Liver (tissue), 9 donors: ENCODE results near the gene SYNGR3. TPM values are rescaled to one million over a fixed set of nuclear protein-coding genes. Genes with fewer than 3 reads are reported as not detected.

Source experiments
- DNase-seq: peaks from one replicate; pipeline ENCODE4 v3.0.0-alpha.2; 2017; ENCODE audit warnings: low spot score
- H3K27ac ChIP-seq, 2 donors: one replicate each; pipeline ENCODE4 v1.7.0; 2013; ENCODE audit warnings: inconsistent platforms in 2 of 2, low read length in 2 of 2, control low read depth in 1 of 2, low read depth in 1 of 2, mild to moderate bottlenecking in 1 of 2
- H3K27me3 ChIP-seq, 4 donors: one replicate each; pipeline versions ENCODE4 v1.6.1 to v1.7.0; 2013; ENCODE audit warnings: low read length in 3 of 4, inconsistent platforms in 1 of 4, mild to moderate bottlenecking in 1 of 4, moderate library complexity in 1 of 4; ENCODE audit not compliant: control insufficient read depth in 4 of 4, insufficient read depth in 4 of 4
- H3K36me3 ChIP-seq, 4 donors: one replicate each; pipeline versions ENCODE4 v1.6.1 to v1.7.0; 2013; ENCODE audit warnings: low read length in 3 of 4, mild to moderate bottlenecking in 3 of 4, low read depth in 1 of 4, moderate library complexity in 1 of 4; ENCODE audit not compliant: control insufficient read depth in 4 of 4, insufficient read depth in 3 of 4
- H3K4me1 ChIP-seq, 4 donors: one replicate each; pipeline versions ENCODE4 v1.6.1 to v1.7.0; 2013; ENCODE audit warnings: low read length in 3 of 4, mild to moderate bottlenecking in 3 of 4, moderate library complexity in 1 of 4; ENCODE audit not compliant: control insufficient read depth in 4 of 4, insufficient read depth in 4 of 4
- H3K4me3 ChIP-seq, 3 donors: one replicate each; pipeline versions ENCODE4 v1.6.1 to v1.7.0; 2013; ENCODE audit warnings: low read length in 3 of 3, control low read depth in 1 of 3, low read depth in 1 of 3, mild to moderate bottlenecking in 1 of 3
- H3K9ac ChIP-seq, 2 donors: one replicate each; pipeline ENCODE4 v1.7.0; 2013; ENCODE audit warnings: low read length in 2 of 2, mild to moderate bottlenecking in 2 of 2, moderate library complexity in 2 of 2, control low read depth in 1 of 2, low read depth in 1 of 2
- H3K9me3 ChIP-seq, 4 donors: one replicate each; pipeline versions ENCODE4 v1.6.1 to v1.7.0; 2013; ENCODE audit warnings: low read length in 3 of 4; ENCODE audit not compliant: control insufficient read depth in 4 of 4
- EGR1 ChIP-seq, 2 donors: IDR thresholded peaks; 2 replicates each; pipeline ENCODE4 v1.6.1; 2016 to 2018; ENCODE audit warnings: antibody characterized with exemption in 2 of 2, low read depth in 2 of 2
- FOXA1 ChIP-seq: IDR thresholded peaks from 2 replicates; pipeline ENCODE4 v1.6.1; 2016; ENCODE audit warnings: antibody characterized with exemption
- FOXA2 ChIP-seq: IDR thresholded peaks from 2 replicates; pipeline ENCODE4 v1.6.1; 2016; ENCODE audit warnings: antibody characterized with exemption
- GABPA ChIP-seq, 2 donors: IDR thresholded peaks in 1 of 2; conservative IDR thresholded peaks in 1 of 2; 2 replicates each; pipeline ENCODE4 v1.6.1; 2016; ENCODE audit warnings: antibody characterized with exemption in 2 of 2, mild to moderate bottlenecking in 1 of 2, moderate library complexity in 1 of 2
- HNF4A ChIP-seq, 2 donors: conservative IDR thresholded peaks; 2 replicates each; pipeline ENCODE4 v1.6.1; 2016; ENCODE audit warnings: antibody characterized with exemption in 2 of 2, mild to moderate bottlenecking in 2 of 2
- HNF4G ChIP-seq: IDR thresholded peaks from 2 replicates; pipeline ENCODE4 v1.6.1; 2016; ENCODE audit warnings: antibody characterized with exemption
- JUND ChIP-seq, 2 donors: IDR thresholded peaks; 2 replicates each; pipeline ENCODE4 v1.6.1; 2016; ENCODE audit warnings: antibody characterized with exemption in 2 of 2
- NR2F2 ChIP-seq: IDR thresholded peaks from 2 replicates; pipeline ENCODE4 v1.6.1; 2016; ENCODE audit warnings: antibody characterized with exemption
- RAD21 ChIP-seq, 2 donors: IDR thresholded peaks; 2 replicates each; pipeline ENCODE4 v1.6.1; 2016; ENCODE audit warnings: antibody characterized with exemption in 2 of 2, mild to moderate bottlenecking in 2 of 2
- RXRA ChIP-seq, 2 donors: IDR thresholded peaks; 2 replicates each; pipeline ENCODE4 v1.6.1; 2017 to 2018; ENCODE audit warnings: antibody characterized with exemption in 2 of 2, mild to moderate bottlenecking in 1 of 2
- SP1 ChIP-seq: IDR thresholded peaks from 2 replicates; pipeline ENCODE4 v1.6.1; 2018; ENCODE audit warnings: antibody characterized with exemption, mild to moderate bottlenecking
- YY1 ChIP-seq: IDR thresholded peaks from 2 replicates; pipeline ENCODE4 v1.6.1; 2016; ENCODE audit warnings: antibody characterized with exemption, mild to moderate bottlenecking
- WGBS: extraction: QIAGEN DNeasy Blood & Tissue Kit; methylation state at CpG from one replicate; pipeline ENCODE4 v1.1.7; 2013; 5-methylcytosine and 5-hydroxymethylcytosine counted together
- polyA plus RNA-seq, 2 donors: library from polyadenylated mRNA; stranded (reverse) in 1 of 2; unstranded in 1 of 2; fragments of 200-250 nt in 1 of 2; fragments of >200 nt in 1 of 2; fragmentation: Nextera tagmentation in 1 of 2; extraction: Ambion mirVana in 1 of 2; gene quantifications; one replicate each; pipeline versions ENCODE4 v1.2.1 to v1.2.3, GENCODE V29; 2013 to 2015
- total RNA-seq, 2 donors: library from RNA; depleted of rRNA; stranded (reverse); fragments of >200 nt; gene quantifications; one replicate each; pipeline ENCODE4 v1.2.3, GENCODE V29; 2014
- TF ChIP-seq, protein P1 (sequence below): IDR thresholded peaks from 2 replicates; pipeline ENCODE4 v1.6.1; 2016; ENCODE audit warnings: antibody characterized with exemption, mild to moderate bottlenecking
- TF ChIP-seq, protein P2 (sequence below): fragments of 150-350 bp; IDR thresholded peaks from 2 replicates; pipeline ENCODE4 v1.5.1; 2017; ENCODE audit warnings: improper control_type of control experiment, low read depth, low read length; ENCODE audit not compliant: missing input control
- TF ChIP-seq, protein P3 (sequence below): IDR thresholded peaks from 2 replicates; pipeline ENCODE4 v1.6.1; 2016; ENCODE audit warnings: antibody characterized with exemption
- TF ChIP-seq, protein P4 (sequence below): IDR thresholded peaks from 2 replicates; pipeline ENCODE4 v1.6.1; 2016; ENCODE audit warnings: antibody characterized with exemption
- TF ChIP-seq, protein P5 (sequence below): IDR thresholded peaks from 2 replicates; pipeline ENCODE4 v1.6.1; 2016; ENCODE audit warnings: antibody characterized with exemption
- donor health status: healthy.
- donor health status: healthy.
- donor health status: healthy.
- donor health status: healthy.
- donor health status: healthy.

SYNGR3 gene
- total and polyA plus RNA-seq, 4 donors: 0.09 to 0.47 (median 0.17) TPM; not detected in 1

DNA sequence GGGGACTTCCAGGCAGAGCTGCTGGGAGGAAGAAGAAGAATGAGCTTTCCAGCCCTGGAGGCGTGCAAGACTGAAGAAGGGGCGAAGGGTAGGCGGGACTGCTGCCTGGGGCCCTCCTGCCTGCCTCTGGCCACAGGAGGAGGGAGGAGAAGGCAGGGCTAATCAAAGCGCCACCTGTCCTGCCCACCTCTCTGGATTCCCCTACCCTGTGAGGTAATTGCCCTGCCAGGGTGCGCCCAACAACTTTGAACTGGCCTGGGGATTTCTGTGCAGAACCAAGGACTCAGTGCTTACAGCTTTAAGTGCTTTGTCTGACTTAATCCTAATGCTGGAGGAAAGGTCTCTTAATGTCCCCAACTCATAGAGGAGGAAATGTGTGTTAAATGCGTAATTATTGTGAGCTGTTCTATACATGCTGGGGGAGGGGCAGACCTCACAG, 8.4 kb upstream of the SYNGR3 start, which contains the start of gene NOXO1:
NOXO1 (minus strand) TSS at position 72 of the 439 bp plus-strand sequence. CDS start 290 bp downstream, outside the sequence.
- Histone ChIP-seq H3K27ac (no peak within 1 kb of the TSS), H3K36me3 (peaks cover 4 to 30% (median 6%) of the 10 kb centered on the region in 4 donors), H3K9me3 (no peaks in the 10 kb centered on the region), H3K27me3 (no peaks in the 10 kb centered on the region), H3K9ac (no peak within 1 kb of the TSS), H3K4me1 (peaks cover 5 to 31% (median 17%) of the 10 kb centered on the region in 4 donors), H3K4me3 (no peak within 1 kb of the TSS)
- DNase-seq: no peak
- TF ChIP-seq RXRA (IDR thresholded peaks at IDR 0.05) (no peak), FOXA1 (no peak), SP1 (no peak), HNF4A (conservative IDR thresholded peaks at IDR 0.05) (no peak), NR2F2 (no peak), GABPA (IDR thresholded peaks at IDR 0.05 in 1 of 2, conservative IDR thresholded peaks at IDR 0.05 in 1 of 2) (no peak), YY1 (no peak), RAD21 (IDR thresholded peaks at IDR 0.05) (no peak), HNF4G (no peak), JUND (IDR thresholded peaks at IDR 0.05) (no peak), EGR1 (IDR thresholded peaks at IDR 0.05; ENCODE audit: low read depth in 2 of 2) (no peak)
- TF ChIP-seq, protein P1, sequence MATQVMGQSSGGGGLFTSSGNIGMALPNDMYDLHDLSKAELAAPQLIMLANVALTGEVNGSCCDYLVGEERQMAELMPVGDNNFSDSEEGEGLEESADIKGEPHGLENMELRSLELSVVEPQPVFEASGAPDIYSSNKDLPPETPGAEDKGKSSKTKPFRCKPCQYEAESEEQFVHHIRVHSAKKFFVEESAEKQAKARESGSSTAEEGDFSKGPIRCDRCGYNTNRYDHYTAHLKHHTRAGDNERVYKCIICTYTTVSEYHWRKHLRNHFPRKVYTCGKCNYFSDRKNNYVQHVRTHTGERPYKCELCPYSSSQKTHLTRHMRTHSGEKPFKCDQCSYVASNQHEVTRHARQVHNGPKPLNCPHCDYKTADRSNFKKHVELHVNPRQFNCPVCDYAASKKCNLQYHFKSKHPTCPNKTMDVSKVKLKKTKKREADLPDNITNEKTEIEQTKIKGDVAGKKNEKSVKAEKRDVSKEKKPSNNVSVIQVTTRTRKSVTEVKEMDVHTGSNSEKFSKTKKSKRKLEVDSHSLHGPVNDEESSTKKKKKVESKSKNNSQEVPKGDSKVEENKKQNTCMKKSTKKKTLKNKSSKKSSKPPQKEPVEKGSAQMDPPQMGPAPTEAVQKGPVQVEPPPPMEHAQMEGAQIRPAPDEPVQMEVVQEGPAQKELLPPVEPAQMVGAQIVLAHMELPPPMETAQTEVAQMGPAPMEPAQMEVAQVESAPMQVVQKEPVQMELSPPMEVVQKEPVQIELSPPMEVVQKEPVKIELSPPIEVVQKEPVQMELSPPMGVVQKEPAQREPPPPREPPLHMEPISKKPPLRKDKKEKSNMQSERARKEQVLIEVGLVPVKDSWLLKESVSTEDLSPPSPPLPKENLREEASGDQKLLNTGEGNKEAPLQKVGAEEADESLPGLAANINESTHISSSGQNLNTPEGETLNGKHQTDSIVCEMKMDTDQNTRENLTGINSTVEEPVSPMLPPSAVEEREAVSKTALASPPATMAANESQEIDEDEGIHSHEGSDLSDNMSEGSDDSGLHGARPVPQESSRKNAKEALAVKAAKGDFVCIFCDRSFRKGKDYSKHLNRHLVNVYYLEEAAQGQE: no peak
- TF ChIP-seq, protein P2, sequence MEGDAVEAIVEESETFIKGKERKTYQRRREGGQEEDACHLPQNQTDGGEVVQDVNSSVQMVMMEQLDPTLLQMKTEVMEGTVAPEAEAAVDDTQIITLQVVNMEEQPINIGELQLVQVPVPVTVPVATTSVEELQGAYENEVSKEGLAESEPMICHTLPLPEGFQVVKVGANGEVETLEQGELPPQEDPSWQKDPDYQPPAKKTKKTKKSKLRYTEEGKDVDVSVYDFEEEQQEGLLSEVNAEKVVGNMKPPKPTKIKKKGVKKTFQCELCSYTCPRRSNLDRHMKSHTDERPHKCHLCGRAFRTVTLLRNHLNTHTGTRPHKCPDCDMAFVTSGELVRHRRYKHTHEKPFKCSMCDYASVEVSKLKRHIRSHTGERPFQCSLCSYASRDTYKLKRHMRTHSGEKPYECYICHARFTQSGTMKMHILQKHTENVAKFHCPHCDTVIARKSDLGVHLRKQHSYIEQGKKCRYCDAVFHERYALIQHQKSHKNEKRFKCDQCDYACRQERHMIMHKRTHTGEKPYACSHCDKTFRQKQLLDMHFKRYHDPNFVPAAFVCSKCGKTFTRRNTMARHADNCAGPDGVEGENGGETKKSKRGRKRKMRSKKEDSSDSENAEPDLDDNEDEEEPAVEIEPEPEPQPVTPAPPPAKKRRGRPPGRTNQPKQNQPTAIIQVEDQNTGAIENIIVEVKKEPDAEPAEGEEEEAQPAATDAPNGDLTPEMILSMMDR: no peak
- TF ChIP-seq, protein P3, sequence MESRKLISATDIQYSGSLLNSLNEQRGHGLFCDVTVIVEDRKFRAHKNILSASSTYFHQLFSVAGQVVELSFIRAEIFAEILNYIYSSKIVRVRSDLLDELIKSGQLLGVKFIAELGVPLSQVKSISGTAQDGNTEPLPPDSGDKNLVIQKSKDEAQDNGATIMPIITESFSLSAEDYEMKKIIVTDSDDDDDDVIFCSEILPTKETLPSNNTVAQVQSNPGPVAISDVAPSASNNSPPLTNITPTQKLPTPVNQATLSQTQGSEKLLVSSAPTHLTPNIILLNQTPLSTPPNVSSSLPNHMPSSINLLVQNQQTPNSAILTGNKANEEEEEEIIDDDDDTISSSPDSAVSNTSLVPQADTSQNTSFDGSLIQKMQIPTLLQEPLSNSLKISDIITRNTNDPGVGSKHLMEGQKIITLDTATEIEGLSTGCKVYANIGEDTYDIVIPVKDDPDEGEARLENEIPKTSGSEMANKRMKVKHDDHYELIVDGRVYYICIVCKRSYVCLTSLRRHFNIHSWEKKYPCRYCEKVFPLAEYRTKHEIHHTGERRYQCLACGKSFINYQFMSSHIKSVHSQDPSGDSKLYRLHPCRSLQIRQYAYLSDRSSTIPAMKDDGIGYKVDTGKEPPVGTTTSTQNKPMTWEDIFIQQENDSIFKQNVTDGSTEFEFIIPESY: no peak
- TF ChIP-seq, protein P4, sequence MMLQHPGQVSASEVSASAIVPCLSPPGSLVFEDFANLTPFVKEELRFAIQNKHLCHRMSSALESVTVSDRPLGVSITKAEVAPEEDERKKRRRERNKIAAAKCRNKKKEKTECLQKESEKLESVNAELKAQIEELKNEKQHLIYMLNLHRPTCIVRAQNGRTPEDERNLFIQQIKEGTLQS: no peak
- 61% methylated on average over 6 of the region's 6 CpGs for WGBS

DNA sequence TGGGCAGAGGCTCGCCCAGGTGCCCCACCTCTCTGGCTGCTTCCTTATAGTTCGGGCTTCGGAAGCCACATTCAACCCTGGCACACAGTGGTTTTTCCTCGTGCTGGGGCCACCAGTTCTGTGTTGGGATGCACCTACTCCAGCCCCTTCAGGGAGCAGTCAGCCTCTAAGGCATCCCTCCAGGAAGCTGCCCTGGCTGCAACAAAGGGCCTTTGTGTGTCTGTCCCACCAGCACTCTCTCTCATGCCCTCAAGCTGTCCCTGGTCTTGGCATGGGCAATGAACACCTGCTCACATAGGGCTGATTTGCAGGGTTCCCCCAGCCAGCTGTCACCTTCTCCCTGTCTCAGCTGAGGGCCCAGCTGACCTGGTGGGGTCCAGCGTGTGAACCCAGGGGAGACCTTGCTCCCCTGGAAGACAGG, 7.7 kb upstream of the SYNGR3 start:
- Histone ChIP-seq H3K4me1 (peaks cover 5 to 31% (median 17%) of the 10 kb centered on the region in 4 donors), H3K27me3 (no peaks in the 10 kb centered on the region), H3K9me3 (no peaks in the 10 kb centered on the region), H3K27ac (no peak overlapping the region), H3K36me3 (peaks cover 0 to 30% (median 3%) of the 10 kb centered on the region in 4 donors), H3K4me3 (no peak overlapping the region), H3K9ac (no peak overlapping the region)
- DNase-seq: no peak
- 62% methylated on average over 5 of the region's 5 CpGs for WGBS
- TF ChIP-seq RXRA (IDR thresholded peaks at IDR 0.05): no peak
- TF ChIP-seq NR2F2: no peak
- TF ChIP-seq RAD21 (IDR thresholded peaks at IDR 0.05): no peak
- TF ChIP-seq, protein P5, sequence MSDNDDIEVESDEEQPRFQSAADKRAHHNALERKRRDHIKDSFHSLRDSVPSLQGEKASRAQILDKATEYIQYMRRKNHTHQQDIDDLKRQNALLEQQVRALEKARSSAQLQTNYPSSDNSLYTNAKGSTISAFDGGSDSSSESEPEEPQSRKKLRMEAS: no peak
- TF ChIP-seq SP1: no peak
- TF ChIP-seq, protein P1: no peak
- no peak for TF ChIP-seq HNF4G
- no peak for TF ChIP-seq EGR1 (IDR thresholded peaks at IDR 0.05; ENCODE audit: low read depth in 2 of 2)
- TF ChIP-seq GABPA (IDR thresholded peaks at IDR 0.05 in 1 of 2, conservative IDR thresholded peaks at IDR 0.05 in 1 of 2): no peak
- TF ChIP-seq, protein P4: no peak
- TF ChIP-seq, protein P3: no peak
- no peak for TF ChIP-seq FOXA2
- TF ChIP-seq JUND (IDR thresholded peaks at IDR 0.05): no peak
